DOHH2 (cell line): ENCODE measurements around the gene MATK.

Experiments used
- EZH2phosphoT487 ChIP-seq: fragments of 200-600 bp; sonication (generic); IDR thresholded peaks from 2 replicates; pipeline ENCODE4 v1.6.1; 2017; ENCODE audit warnings: borderline replicate concordance, mild to moderate bottlenecking, antibody characterized with exemption, low read length, moderate library complexity, mixed read lengths
- TF ChIP-seq, protein P1 (sequence below): fragments of 200-600 bp; sonication (generic); IDR thresholded peaks from one replicate; pipeline ENCODE4 v1.5.1; 2014; ENCODE audit warnings: antibody characterized with exemption, mild to moderate bottlenecking, low read depth, low read length; ENCODE audit not compliant: poor library complexity, severe bottlenecking

DNA sequence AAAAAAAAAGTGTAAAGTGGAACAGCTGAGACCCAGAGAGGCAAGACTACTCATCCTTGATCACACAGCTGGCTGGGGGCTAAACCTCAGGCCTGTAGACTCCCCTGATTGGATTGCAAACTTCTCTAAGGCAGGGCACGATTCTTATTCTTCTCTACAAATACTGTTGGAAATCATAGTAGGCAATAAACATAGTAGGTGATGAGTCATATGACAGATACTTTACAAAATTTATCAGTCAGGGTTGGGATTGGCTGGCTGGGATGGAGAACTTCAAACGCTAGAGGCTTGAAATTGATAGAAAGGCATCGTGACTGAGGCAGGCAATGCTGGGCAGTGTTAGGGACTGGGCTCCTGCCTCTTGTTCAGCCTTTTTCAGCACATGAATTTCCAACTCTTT is 5.9 kb upstream of the MATK start:
- TF ChIP-seq, protein P1, sequence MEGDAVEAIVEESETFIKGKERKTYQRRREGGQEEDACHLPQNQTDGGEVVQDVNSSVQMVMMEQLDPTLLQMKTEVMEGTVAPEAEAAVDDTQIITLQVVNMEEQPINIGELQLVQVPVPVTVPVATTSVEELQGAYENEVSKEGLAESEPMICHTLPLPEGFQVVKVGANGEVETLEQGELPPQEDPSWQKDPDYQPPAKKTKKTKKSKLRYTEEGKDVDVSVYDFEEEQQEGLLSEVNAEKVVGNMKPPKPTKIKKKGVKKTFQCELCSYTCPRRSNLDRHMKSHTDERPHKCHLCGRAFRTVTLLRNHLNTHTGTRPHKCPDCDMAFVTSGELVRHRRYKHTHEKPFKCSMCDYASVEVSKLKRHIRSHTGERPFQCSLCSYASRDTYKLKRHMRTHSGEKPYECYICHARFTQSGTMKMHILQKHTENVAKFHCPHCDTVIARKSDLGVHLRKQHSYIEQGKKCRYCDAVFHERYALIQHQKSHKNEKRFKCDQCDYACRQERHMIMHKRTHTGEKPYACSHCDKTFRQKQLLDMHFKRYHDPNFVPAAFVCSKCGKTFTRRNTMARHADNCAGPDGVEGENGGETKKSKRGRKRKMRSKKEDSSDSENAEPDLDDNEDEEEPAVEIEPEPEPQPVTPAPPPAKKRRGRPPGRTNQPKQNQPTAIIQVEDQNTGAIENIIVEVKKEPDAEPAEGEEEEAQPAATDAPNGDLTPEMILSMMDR, result no peak
- TF ChIP-seq EZH2phosphoT487, result no peak
